GM18907 (cell line): ENCODE results near the gene RAET1L.
"Not testable (repeated sequence)": the region's sequence is repeated elsewhere in the genome, so short reads cannot be mapped to it uniquely, and the experiment has no call there.

Source experiments
- ATAC-seq: cut with Tn5 transposase; IDR thresholded peaks from one replicate; pipeline ENCODE4 v1.9.1; 2021; ENCODE audit warnings: mild to moderate bottlenecking, moderate library complexity; ENCODE audit not compliant: unreplicated experiment

Gene RAET1L

GRCh38 chr6:150025201-150025917, at the start of gene RAET1L:
Gene RAET1L, minus strand, starts transcription at chr6:150025532. Its CDS starts 61 bp downstream, at chr6:150025471.
- ATAC-seq: no peak

GRCh38 chr6:150075034-150075421, 49.7 kb upstream of the RAET1L start:
- ATAC-seq: no peak

- ATAC-seq: not testable (repeated sequence)
These were observed 49.2 kb upstream of the RAET1L start for GRCh38 chr6:150074396-150075033.

- ATAC-seq: no peak
These were observed 46.9 kb upstream of the RAET1L start for GRCh38 chr6:150072201-150072600.

GRCh38 chr6:150070236-150070818, 45.0 kb upstream of the RAET1L start:
- ATAC-seq: no peak

- ATAC-seq: no peak
These were observed 44.4 kb upstream of the RAET1L start for GRCh38 chr6:150069706-150070105.

- ATAC-seq: peak; percentile 80
These were observed 43.7 kb upstream of the RAET1L start, which contains the start of gene ULBP3 for GRCh38 chr6:150068720-150069648. Gene ULBP3, minus strand, starts transcription at chr6:150069121. Its CDS starts 55 bp downstream, at chr6:150069066.

GRCh38 chr6:150068151-150068550, 42.8 kb upstream of the RAET1L start:
- no peak for ATAC-seq

GRCh38 chr6:150065083-150065482, 39.8 kb upstream of the RAET1L start:
- no peak for ATAC-seq

- no peak for ATAC-seq
These were observed 38.3 kb upstream of the RAET1L start for GRCh38 chr6:150063640-150064039.

- ATAC-seq: not testable (repeated sequence)
These were observed 34.6 kb upstream of the RAET1L start for GRCh38 chr6:150059973-150060372.

- ATAC-seq: no peak
These were observed 33.7 kb upstream of the RAET1L start for GRCh38 chr6:150058986-150059385.

GRCh38 chr6:150058231-150058792, 33.0 kb upstream of the RAET1L start:
- no peak for ATAC-seq

GRCh38 chr6:150057501-150057951, 32.2 kb upstream of the RAET1L start:
- no peak for ATAC-seq

GRCh38 chr6:150056916-150057315, 31.6 kb upstream of the RAET1L start:
- ATAC-seq: no peak

- ATAC-seq: no peak
These were observed 30.8 kb upstream of the RAET1L start for GRCh38 chr6:150056156-150056555.

GRCh38 chr6:150055131-150055530, 29.8 kb upstream of the RAET1L start:
- ATAC-seq: no peak

GRCh38 chr6:150053450-150053849, 28.1 kb upstream of the RAET1L start:
- no peak for ATAC-seq

- ATAC-seq: no peak
These were observed 25.5 kb upstream of the RAET1L start for GRCh38 chr6:150050846-150051245.

GRCh38 chr6:150048099-150048498, 22.8 kb upstream of the RAET1L start:
- no peak for ATAC-seq

GRCh38 chr6:150046943-150047342, 21.6 kb upstream of the RAET1L start:
- ATAC-seq: no peak
